ENCODE data around the gene CPPED1. TPM values are rescaled to one million over a fixed set of nuclear protein-coding genes. Genes with fewer than 3 reads are reported as not detected.

The CPPED1 gene
- total and polyA plus RNA-seq, 7 donors: 2.7 to 6.1 (median 3.5) TPM

DNA sequence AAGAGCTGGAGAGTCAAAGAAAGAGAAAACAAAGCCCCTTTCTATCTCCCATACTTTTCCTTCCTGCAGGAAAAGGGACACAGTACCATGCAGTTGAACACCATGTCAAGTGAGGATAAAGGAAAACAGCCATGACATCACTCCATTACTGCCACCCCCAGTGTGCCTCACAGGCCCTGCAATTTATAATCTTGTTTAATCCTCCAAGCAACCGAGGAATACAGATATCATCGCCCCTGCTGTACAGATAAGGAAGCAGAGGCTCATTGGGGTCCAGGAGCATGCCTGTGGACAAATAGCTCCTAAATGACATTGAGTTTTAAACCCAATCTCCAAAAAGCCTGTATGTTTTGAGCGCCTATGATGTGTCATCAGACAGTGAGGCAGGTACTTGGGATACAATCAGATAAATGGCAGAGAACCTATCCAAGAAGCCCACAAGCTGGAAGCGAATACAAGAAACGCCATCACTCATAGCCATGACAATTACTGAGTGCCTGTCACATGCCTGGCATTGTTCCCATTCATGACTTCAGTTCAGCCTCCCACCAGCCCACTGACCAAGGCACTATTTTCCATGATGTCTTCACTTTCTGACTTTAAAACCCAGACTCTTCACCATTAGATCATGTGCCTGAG, 45.5 kb downstream of the CPPED1 start:
- Histone ChIP-seq H3K9me3 (no peaks in the 10 kb centered on the region), H3K4me1 (no peaks in the 10 kb centered on the region), H3K27me3 (ENCODE audit: insufficient read depth in 3 of 3, low read length in 2 of 3) (no peaks in the 10 kb centered on the region), H3K4me3 (no peak overlapping the region), H3K36me3 (ENCODE audit: insufficient read depth in 1 of 2, low read depth in 1 of 2) (no peaks in the 10 kb centered on the region), H3K27ac (no peak overlapping the region)
- ATAC-seq (no peak), DNase-seq (no peak)
- TF ChIP-seq, protein P1, sequence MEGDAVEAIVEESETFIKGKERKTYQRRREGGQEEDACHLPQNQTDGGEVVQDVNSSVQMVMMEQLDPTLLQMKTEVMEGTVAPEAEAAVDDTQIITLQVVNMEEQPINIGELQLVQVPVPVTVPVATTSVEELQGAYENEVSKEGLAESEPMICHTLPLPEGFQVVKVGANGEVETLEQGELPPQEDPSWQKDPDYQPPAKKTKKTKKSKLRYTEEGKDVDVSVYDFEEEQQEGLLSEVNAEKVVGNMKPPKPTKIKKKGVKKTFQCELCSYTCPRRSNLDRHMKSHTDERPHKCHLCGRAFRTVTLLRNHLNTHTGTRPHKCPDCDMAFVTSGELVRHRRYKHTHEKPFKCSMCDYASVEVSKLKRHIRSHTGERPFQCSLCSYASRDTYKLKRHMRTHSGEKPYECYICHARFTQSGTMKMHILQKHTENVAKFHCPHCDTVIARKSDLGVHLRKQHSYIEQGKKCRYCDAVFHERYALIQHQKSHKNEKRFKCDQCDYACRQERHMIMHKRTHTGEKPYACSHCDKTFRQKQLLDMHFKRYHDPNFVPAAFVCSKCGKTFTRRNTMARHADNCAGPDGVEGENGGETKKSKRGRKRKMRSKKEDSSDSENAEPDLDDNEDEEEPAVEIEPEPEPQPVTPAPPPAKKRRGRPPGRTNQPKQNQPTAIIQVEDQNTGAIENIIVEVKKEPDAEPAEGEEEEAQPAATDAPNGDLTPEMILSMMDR (IDR thresholded peaks at IDR 0.05): no peak
- intact Hi-C loops (cut with DNase I): no loop called here
- 50 to 58% (median 57%) methylated on average over 5 of the region's 5 CpGs for WGBS, 3 donors

DNA sequence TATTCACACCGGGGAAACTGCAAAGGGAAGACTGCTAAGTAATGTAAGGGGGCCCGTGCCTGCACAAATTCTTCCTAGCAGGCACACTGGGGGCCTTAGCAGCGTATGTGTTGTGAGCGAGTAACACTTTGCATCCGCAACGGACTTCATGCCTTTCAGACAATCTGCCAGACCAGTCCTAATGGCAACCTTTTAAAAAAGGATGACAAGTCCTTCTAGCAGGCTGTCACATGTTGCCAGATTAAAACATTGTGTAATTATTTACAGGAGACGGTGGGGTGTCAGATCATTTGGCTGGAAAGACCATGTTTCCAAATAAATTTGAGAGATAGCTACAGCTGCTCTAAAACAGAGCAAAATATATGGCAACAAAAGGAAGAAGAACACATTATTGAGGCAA, 46.1 kb downstream of the CPPED1 start:
- no peaks in the 10 kb centered on the region for H3K9me3 ChIP-seq
- H3K27ac ChIP-seq: no peak overlapping the region
- ATAC-seq: no peak
- intact Hi-C loops (cut with DNase I): no loop called here
- no peak for DNase-seq
- no peaks in the 10 kb centered on the region for H3K27me3 ChIP-seq (ENCODE audit: insufficient read depth in 3 of 3, low read length in 2 of 3)
- 47 to 73% (median 55%) methylated on average over 7 of the region's 7 CpGs for WGBS, 3 donors
- no peaks in the 10 kb centered on the region for H3K4me1 ChIP-seq
- TF ChIP-seq, protein P1 (IDR thresholded peaks at IDR 0.05): no peak
- H3K4me3 ChIP-seq: no peak overlapping the region
- no peaks in the 10 kb centered on the region for H3K36me3 ChIP-seq (ENCODE audit: insufficient read depth in 1 of 2, low read depth in 1 of 2)

DNA sequence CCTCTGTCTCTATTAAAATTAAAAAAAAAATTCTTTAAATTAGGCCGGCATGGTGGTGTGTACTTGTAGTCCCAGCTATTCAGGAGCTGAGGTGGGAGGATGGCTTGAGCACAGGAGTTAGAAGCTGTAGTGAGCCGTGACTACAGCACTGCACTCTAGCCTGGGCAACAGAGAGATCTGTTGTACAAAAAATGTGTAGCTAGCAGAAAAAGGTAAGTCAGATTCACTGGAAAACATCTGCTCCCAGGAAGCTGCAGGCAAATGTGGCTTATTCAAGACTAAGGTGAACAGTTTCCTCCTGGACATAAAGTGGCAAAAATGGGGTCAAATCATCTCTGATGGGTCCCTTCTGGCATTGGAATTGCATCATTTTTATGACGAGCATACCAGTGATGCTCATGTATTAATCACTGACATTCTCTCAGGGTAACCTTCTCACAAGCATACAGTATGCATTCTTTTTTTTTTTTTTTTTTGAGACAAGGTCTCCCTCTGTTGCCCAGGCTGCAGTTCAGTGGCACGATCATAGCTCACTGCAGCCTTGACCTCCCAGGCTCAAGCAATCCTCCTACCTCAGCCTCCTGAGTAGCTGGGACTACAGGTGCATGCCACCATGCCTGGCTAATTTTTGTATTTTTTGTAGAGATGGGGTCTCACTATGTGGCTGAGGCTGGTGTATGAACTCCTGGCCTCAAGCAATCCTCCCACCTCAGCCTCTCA, 48.7 kb downstream of the CPPED1 start:
- no peaks in the 10 kb centered on the region for H3K9me3 ChIP-seq
- no peak overlapping the region for H3K4me3 ChIP-seq
- WGBS, 3 donors: 88 to 91% (median 89%) methylated on average over 4 of the region's 4 CpGs
- TF ChIP-seq, protein P1 (IDR thresholded peaks at IDR 0.05): no peak
- no peak for DNase-seq
- no peak overlapping the region for H3K27ac ChIP-seq
- no peak for ATAC-seq
- no peaks in the 10 kb centered on the region for H3K36me3 ChIP-seq (ENCODE audit: insufficient read depth in 1 of 2, low read depth in 1 of 2)
- H3K4me1 ChIP-seq: no peaks in the 10 kb centered on the region
- intact Hi-C loops (cut with DNase I): no loop called here
- no peaks in the 10 kb centered on the region for H3K27me3 ChIP-seq (ENCODE audit: insufficient read depth in 3 of 3, low read length in 2 of 3)

DNA sequence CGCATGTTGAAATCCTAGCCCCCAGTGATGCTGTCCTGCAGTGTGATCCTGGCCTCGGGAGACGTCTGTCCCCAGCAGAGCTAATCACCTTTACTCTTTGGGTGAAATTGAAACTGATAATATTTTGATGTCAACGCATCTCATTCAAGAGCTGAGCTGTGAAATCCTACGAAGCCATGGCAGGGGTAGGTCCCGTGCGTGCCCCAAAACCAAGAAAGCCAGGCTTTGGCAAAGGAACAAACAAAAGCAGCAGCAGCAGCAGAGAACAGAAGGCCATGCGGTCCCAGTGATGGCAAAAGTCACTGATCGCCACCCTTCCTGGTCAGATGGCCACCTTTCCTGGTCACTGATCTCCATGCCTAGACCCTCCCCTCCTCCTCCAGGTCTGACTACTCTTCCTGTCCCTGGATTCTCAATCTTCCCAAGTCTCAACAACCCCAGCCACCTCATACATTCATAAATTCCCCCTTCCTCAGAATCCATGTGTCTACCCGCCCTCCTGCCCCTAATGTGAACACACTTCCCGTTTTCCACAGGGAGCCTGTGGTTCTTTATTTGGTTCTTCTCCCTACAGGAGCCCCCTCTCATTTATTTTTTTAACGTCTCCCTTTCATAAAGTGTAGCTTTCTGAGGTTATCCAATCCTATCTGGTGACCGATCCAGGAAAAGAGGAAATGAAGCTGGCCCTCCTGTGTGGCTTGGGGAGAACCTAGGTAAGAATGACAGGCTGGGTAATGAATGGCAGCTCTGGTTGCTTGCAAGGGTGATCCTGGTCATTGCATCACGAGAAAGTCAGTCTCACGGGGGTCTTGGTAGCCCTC, 50.3 kb downstream of the CPPED1 start:
- Histone ChIP-seq H3K9me3 (no peaks in the 10 kb centered on the region), H3K4me3 (no peak overlapping the region), H3K4me1 (no peaks in the 10 kb centered on the region), H3K36me3 (ENCODE audit: insufficient read depth in 1 of 2, low read depth in 1 of 2) (no peaks in the 10 kb centered on the region), H3K27ac (no peak overlapping the region), H3K27me3 (ENCODE audit: insufficient read depth in 3 of 3, low read length in 2 of 3) (no peaks in the 10 kb centered on the region)
- intact Hi-C loops (cut with DNase I): no loop called here
- no peak for DNase-seq
- 83 to 89% (median 85%) methylated on average over 15 of the region's 15 CpGs for WGBS, 3 donors
- TF ChIP-seq, protein P1 (IDR thresholded peaks at IDR 0.05): no peak
- no peak for ATAC-seq

Measured in psoas muscle (tissue), 8 donors.